Skeletal muscle tissue (tissue), 4 donors: ENCODE results near the gene ENO3. TPM values are rescaled to one million over a fixed set of nuclear protein-coding genes. Genes with fewer than 3 reads are reported as not detected.
A peak's percentile ranks its signal among the peaks of the same experiment; 100 is the strongest.
"Not testable (repeated sequence)": the region's sequence is repeated elsewhere in the genome, so short reads cannot be mapped to it uniquely, and the experiment has no call there.

ENCODE experiments used
- H3K27ac ChIP-seq: one replicate; pipeline ENCODE4 v1.7.0; 2013; ENCODE audit warnings: mild to moderate bottlenecking, low read depth, low read length, inconsistent platforms
- H3K27me3 ChIP-seq, 3 donors: one replicate each; pipeline ENCODE4 v1.7.0; 2013; ENCODE audit warnings: low read length in 3 of 3; ENCODE audit not compliant: control insufficient read depth in 3 of 3, insufficient read depth in 3 of 3
- H3K36me3 ChIP-seq, 3 donors: one replicate each; pipeline ENCODE4 v1.7.0; 2013; ENCODE audit warnings: low read length in 3 of 3; ENCODE audit not compliant: control insufficient read depth in 3 of 3, insufficient read depth in 3 of 3
- H3K4me1 ChIP-seq, 3 donors: one replicate each; pipeline ENCODE4 v1.7.0; 2013; ENCODE audit warnings: low read length in 3 of 3, mild to moderate bottlenecking in 3 of 3; ENCODE audit not compliant: control insufficient read depth in 3 of 3, insufficient read depth in 3 of 3
- H3K4me3 ChIP-seq, 3 donors: one replicate each; pipeline ENCODE4 v1.7.0; 2013; ENCODE audit warnings: low read length in 3 of 3
- H3K9ac ChIP-seq, 3 donors: one replicate each; pipeline ENCODE4 v1.7.0; 2013; ENCODE audit warnings: low read length in 3 of 3, mild to moderate bottlenecking in 3 of 3, moderate library complexity in 2 of 3, low read depth in 1 of 3
- H3K9me3 ChIP-seq, 3 donors: one replicate each; pipeline ENCODE4 v1.7.0; 2013; ENCODE audit warnings: low read length in 3 of 3; ENCODE audit not compliant: control insufficient read depth in 3 of 3
- total RNA-seq: library from RNA; depleted of rRNA; stranded (reverse); fragments of >200 nt; gene quantifications from one replicate; pipeline ENCODE4 v1.2.3, GENCODE V29; 2014
- donor health status: Osteomylitis.

Gene ENO3
- total RNA-seq = 2,880 TPM

DNA sequence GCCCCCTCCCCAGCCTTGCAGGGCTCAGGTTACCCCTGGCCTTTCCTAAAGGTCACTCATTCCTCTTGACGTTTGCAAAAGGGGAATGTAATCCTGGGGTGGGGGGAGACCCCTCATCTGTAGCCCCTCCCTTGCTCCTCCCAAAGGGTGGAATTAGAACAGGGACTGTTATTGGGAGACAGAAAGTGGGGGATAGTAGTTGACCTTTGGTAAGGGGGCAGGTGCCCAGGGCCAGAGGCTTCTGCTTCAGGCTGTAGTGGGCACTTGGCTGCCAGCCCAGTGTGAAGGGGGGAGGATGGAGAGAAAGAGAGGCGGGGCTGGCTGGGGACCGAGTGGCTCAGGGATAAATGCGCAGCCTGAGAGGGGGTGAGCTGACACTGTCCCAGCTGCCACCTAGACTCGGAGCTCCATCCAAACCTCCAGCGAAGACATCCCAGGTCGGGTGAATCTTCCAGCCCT lies at the start of gene ENO3:
Gene ENO3 (plus strand): TSS at position 374 of the 459 bp plus-strand sequence. CDS start 711 bp downstream, outside the sequence.
- H3K4me1 ChIP-seq = peaks cover 41 to 64% (median 49%) of the 10 kb centered on the region in 3 donors
- H3K27me3 ChIP-seq = no peaks in the 10 kb centered on the region
- no peaks in the 10 kb centered on the region for H3K9me3 ChIP-seq
- H3K4me3 ChIP-seq = peak within 1 kb of the TSS; percentile 81 to 86 (median 85)
- peaks cover 31 to 38% (median 33%) of the 10 kb centered on the region in 3 donors for H3K36me3 ChIP-seq
- peak within 1 kb of the TSS; percentile 98 for H3K27ac ChIP-seq
- peak within 1 kb of the TSS; percentile 89 to 99 (median 97) for H3K9ac ChIP-seq

DNA sequence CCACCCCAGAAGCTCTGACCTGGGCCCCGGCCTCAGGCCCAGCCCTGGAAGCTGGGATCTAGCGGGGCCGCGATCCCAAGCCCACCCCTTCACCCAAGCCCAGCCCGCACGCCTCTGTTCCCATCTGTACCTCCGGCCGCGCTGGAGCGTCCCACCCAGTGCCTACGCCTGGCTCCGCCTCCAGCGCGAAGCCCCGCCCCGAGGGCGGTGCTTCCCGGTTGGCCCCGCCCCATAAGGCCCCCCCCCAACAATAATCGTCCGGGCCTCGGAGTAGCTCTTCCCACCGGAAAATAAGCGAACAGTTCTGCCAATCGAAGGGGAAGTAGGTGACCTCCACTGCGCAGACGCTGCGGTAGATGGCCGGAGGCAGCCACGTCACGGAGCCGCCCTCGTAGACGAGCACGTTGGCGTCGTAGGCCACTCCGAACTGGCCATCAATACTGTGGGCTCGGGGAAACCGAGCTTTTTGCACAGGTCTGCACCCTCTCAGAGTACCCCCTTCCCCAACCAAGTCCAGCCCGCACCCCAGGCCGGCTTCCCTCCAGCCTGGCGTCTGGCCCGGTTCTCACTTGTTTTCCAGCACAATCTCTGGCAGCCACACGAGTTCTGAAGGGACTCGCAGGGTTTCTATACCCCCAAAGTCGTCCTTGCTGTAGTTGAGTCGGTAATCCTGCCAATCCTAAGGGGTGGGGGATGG lies 49.1 kb upstream of the ENO3 start:
- Histone ChIP-seq H3K9me3 (no peaks in the 10 kb centered on the region), H3K27ac (peak overlapping the region; percentile 44), H3K36me3 (peaks cover under 1 to 5% (median under 1%) of the 10 kb centered on the region in 3 donors), H3K4me1 (peaks cover 21 to 29% (median 23%) of the 10 kb centered on the region in 3 donors), H3K27me3 (peaks cover 0 to 24% (median 12%) of the 10 kb centered on the region in 3 donors), H3K4me3 (peak overlapping the region in 1 of 3 donors; percentile 62), H3K9ac (peak overlapping the region in 1 of 3 donors; percentile 65)

DNA sequence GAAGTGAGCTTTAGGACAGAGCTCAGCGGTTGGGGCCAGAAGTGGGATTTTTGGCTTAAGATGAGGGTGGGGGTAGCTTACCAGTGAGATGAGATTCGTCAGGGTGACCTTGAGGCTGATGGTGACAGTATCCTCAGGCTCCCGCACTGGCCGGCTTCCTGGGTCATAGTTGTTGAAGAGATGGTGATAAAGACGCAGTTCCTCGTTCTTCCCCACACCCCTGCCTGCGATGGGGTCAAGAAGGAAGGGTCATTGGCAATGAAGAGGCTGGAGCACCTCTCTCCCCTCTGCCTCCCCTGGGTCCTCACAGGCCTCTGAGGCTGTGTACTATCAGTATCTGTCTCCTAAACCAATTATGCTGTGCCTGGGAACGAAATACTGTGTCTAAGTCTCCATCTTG lies 48.4 kb upstream of the ENO3 start:
- peak overlapping the region in 2 of 3 donors; percentile 30 to 33 for H3K9ac ChIP-seq

DNA sequence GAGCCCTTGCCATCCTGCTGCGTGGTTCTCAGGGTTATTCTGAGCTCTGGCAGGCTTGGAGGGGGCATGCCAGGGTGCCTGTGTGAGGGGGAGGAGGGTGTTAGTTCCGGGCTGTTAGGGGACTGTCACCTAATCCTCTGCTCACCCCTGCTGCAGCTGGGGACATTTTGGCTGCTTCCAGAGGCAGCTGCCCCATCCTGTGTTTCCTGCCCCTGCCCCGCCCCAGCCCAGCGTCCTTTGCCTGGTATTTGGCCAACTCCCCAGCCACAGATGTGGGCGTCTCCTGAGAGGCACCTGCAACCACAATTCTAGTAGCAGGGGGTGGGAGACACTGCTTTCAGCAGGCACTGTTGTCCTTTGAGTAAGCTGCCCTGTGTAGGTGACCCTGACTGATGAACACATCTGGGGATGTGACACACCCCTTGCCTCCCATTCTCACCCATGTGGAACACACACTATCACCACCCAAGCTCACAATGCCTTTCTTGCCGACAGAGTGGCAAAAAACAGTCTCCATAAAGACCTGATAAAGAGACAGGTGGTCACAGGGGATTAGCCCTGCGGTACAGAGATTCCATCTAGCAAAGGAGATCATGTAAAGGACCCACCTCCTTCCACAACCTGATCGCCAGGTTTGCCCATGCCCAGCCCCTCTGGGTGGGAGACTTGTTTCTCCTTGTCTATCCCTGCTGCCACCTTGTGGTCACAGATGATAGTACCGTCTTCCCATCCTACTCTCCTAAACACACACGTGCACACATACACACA lies 47.7 kb upstream of the ENO3 start, which contains the start of gene CHRNE:
Gene CHRNE (minus strand): TSS at position 48 of the 768 bp plus-strand sequence. CDS start 35 bp downstream, at position 13.
- peaks cover 0 to 24% (median 12%) of the 10 kb centered on the region in 3 donors for H3K27me3 ChIP-seq
- no peaks in the 10 kb centered on the region for H3K9me3 ChIP-seq
- peak within 1 kb of the TSS in 2 of 3 donors; percentile 30 to 33 for H3K9ac ChIP-seq
- peaks cover 23 to 32% (median 25%) of the 10 kb centered on the region in 3 donors for H3K4me1 ChIP-seq
- peak within 1 kb of the TSS; percentile 4 to 30 (median 13) for H3K4me3 ChIP-seq
- peak within 1 kb of the TSS; percentile 29 for H3K27ac ChIP-seq
- no peaks in the 10 kb centered on the region for H3K36me3 ChIP-seq

More for the DNA sequence above, 48.4 kb upstream of the ENO3 start:
- Histone ChIP-seq H3K27ac (peak overlapping the region; percentile 29), H3K9me3 (no peaks in the 10 kb centered on the region), H3K36me3 (no peaks in the 10 kb centered on the region), H3K4me1 (peaks cover 21 to 29% (median 23%) of the 10 kb centered on the region in 3 donors), H3K4me3 (no peak overlapping the region), H3K27me3 (peaks cover 0 to 24% (median 12%) of the 10 kb centered on the region in 3 donors)

DNA sequence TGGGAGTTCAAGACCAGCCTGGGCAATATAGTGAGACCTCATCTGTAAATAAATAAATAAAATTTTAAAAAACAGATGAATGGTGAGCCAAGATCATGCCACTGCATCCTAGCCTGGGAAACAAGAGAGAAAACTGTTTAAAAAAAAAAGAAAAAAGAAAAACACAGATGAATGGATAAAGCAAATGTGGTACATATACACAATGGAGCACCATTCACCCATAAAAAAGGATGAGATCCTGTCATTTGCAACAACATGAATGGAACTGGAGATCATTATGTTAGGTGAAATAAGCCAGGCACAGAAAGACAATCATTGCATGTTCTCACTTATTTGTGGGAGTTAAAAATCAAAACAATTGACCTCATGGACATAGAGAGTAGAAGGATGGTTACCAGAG lies 44.3 kb upstream of the ENO3 start:
- not testable (repeated sequence) for H3K9ac ChIP-seq, H3K27ac ChIP-seq, H3K4me3 ChIP-seq, H3K9me3 ChIP-seq, H3K27me3 ChIP-seq, H3K36me3 ChIP-seq
- H3K4me1 ChIP-seq = peaks cover 27 to 36% (median 28%) of the 10 kb centered on the region in 3 donors

DNA sequence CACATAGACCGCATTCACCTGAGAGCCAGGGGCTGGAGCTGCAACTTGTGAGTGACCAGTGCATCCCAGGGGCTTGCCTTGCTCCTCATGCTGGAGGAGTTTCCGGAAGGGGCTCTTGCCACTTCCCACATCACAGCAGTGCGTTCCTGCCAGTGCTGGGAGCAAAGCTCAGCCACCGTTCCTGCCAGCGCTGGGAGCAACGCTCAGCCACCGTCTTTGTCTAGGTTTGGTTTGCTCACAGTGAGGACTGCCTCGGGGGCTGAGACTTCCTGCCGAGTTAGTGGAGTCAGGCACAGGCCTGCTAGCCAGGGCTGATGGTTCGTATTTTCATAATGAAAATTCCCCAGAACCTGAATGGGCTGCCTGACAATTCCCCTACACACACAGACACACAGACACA lies 42.6 kb upstream of the ENO3 start:
- Histone ChIP-seq H3K4me1 (peaks cover 15 to 21% (median 18%) of the 10 kb centered on the region in 3 donors), H3K27ac (peak overlapping the region; percentile 77), H3K9me3 (no peaks in the 10 kb centered on the region), H3K36me3 (no peaks in the 10 kb centered on the region), H3K27me3 (peaks cover 0 to 3% (median 0%) of the 10 kb centered on the region in 3 donors), H3K9ac (peak overlapping the region; percentile 34 to 60 (median 50)), H3K4me3 (peak overlapping the region in 1 of 3 donors; percentile 43)

DNA sequence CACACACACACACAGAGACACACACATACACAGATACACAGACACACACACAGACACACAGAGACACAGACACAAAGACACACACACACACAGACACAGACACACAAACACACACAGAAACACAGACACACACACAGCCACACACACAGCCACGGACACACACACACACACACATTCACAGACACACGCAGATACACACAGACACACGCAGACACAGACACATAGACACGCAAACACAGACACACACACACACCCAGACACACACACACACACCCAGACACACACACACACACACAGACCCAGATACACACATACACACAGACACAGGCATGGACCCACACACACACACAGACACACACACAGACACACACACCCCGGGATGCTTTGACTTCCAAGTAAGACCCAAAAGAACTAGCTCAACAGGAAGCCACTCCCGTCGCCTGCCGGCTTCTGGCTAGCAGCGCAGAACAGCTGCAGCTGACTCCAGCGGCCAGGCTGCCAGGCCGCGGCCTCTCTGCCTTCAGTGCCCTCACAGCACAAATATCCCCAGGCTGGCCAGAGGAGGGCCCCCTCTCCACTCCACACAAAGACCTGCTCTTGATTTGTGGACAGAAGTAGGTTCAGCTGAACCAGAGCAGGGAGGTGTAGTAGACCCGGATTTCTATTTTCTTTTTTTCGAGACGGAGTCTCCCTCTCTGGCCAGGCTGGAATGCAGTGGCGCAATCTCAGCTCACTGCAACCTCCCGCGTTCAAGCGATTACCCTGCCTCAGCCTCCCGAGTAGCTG lies 42.0 kb upstream of the ENO3 start:
- H3K36me3 ChIP-seq = no peaks in the 10 kb centered on the region
- H3K9ac ChIP-seq = peak overlapping the region; percentile 50 to 60 (median 59)
- no peaks in the 10 kb centered on the region for H3K9me3 ChIP-seq
- H3K27me3 ChIP-seq = peaks cover 0 to 3% (median 0%) of the 10 kb centered on the region in 3 donors
- peak overlapping the region; percentile 27 to 54 (median 43) for H3K4me3 ChIP-seq
- peaks cover 12 to 18% (median 15%) of the 10 kb centered on the region in 3 donors for H3K4me1 ChIP-seq
- H3K27ac ChIP-seq = peak overlapping the region; percentile 77

DNA sequence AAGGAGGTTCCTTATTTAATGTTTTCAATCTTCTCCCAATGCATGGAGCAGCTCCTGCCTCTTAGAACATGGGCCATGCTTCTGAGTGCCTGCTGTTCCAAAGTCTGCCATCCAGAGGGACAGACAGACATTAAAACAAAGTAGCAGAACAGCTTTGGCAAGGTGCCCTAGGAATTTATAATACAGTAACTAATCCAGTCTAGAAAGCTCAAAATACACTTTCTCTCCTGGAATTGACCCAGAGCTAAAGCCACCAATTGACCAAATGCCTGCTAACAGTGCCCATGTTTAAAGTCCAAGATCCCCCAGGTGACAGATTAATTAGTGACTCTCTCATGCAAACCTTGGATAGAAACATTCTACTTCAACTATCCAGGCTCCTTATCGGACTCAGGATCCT lies 36.9 kb upstream of the ENO3 start:
- H3K9me3 ChIP-seq = no peaks in the 10 kb centered on the region
- H3K27me3 ChIP-seq = no peaks in the 10 kb centered on the region
- no peak overlapping the region for H3K4me3 ChIP-seq
- H3K36me3 ChIP-seq = no peaks in the 10 kb centered on the region
- H3K9ac ChIP-seq = no peak overlapping the region
- no peak overlapping the region for H3K27ac ChIP-seq
- H3K4me1 ChIP-seq = peaks cover 3 to 7% (median 6%) of the 10 kb centered on the region in 3 donors

DNA sequence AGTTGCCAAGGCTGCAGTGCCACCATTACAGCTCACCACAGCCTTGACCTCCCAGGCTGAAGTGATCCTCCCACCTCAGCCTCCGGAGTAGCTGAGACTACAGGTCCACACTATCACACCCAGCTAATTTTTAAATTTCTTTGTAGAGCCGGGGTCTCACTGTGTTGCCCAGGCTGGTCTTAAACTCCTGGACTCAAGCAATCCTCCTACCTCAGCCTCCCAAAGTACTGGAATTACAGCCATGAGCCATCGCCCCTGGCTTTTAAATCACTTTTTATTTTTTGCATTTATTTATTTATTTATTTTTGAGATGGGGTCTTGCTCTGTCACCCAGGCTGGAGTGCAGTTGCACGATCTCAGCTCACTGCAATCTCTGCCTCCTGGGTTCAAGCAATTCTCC lies 36.4 kb upstream of the ENO3 start:
- not testable (repeated sequence) for H3K27me3 ChIP-seq, H3K9ac ChIP-seq, H3K9me3 ChIP-seq, H3K36me3 ChIP-seq, H3K27ac ChIP-seq, H3K4me3 ChIP-seq, H3K4me1 ChIP-seq
